Erythroblast (primary cell): ENCODE measurements around the gene CRYL1.

Experiments used
- GATA1 ChIP-seq: IDR thresholded peaks from 2 replicates; pipeline ENCODE4 v1.6.1; 2011; ENCODE audit warnings: low read depth, mild to moderate bottlenecking, control low read depth, low read length, moderate library complexity
- POLR2A ChIP-seq: IDR thresholded peaks from 2 replicates; pipeline ENCODE4 v1.6.1; 2011; ENCODE audit warnings: mild to moderate bottlenecking, low read length

- TF ChIP-seq POLR2A (no peak), GATA1 (no peak)
Measured at GRCh38 chr13:20519875-20520274, 5.8 kb downstream of the CRYL1 start.
